Right kidney (tissue), 1 donor: ENCODE data around the gene ZC3H12A.
A peak's percentile ranks its signal among the peaks of the same experiment; 100 is the strongest.

Source experiments
- DNase-seq: peaks from one replicate; pipeline ENCODE4 v3.0.0-alpha.2; 2016

Gene ZC3H12A

GRCh38 chr1:37479255-37480124 lies 5.1 kb downstream of the ZC3H12A start:
- peak; percentile 40 for DNase-seq

DNA sequence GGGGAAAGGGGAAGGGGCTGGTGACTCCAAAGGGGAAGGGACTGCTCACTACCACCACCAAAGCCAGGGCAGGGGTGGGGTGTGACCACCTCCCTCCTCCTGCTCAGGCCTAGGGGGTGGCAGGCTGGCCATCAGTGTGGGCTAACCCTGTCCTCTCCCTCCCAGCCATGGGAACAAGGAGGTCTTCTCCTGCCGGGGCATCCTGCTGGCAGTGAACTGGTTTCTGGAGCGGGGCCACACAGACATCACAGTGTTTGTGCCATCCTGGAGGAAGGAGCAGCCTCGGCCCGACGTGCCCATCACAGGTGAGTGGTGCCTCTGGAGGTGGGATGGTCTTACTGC lies 5.7 kb downstream of the ZC3H12A start:
- no peak for DNase-seq

- DNase-seq: no peak
These were observed 6.4 kb downstream of the ZC3H12A start for GRCh38 chr1:37480581-37481288.

GRCh38 chr1:37481289-37482003 lies 7.1 kb downstream of the ZC3H12A start:
- DNase-seq: no peak

DNA sequence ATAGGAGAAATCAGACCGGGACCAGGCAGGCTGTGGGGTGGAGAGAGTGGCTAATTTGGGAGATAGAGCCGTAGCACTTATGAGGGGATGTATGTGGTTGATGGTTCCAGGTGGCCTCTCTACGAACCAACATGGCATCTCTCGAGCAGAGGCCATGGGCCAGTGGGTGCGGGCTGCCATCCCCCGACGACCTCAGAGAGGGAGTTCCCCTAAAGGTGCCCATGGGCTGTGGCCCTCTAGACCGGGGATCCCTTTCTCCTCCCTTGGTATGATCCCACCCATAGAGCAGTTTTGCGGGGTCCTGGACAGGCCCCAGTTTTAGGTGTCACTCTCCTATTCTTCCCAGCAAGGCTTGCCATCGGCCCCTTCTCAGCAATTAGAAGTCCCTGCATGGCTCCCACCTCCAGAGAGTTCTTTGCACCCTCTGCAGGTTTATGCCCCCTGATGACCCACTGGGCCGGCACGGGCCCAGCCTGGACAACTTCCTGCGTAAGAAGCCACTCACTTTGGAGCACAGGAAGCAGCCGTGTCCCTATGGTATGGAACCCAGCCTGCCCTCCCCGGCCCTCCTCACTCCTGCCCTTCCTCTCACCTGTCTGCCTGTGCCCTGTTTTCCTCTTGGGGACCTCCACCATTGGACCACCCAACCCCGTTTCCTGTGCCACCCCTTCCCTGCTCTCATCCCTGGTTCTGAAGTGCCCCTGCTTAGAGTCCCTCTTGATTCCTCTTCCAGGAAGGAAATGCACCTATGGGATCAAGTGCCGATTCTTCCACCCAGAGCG lies 7.8 kb downstream of the ZC3H12A start:
- no peak for DNase-seq

- DNase-seq: no peak
These were observed 8.7 kb downstream of the ZC3H12A start for GRCh38 chr1:37482796-37483744.

DNA sequence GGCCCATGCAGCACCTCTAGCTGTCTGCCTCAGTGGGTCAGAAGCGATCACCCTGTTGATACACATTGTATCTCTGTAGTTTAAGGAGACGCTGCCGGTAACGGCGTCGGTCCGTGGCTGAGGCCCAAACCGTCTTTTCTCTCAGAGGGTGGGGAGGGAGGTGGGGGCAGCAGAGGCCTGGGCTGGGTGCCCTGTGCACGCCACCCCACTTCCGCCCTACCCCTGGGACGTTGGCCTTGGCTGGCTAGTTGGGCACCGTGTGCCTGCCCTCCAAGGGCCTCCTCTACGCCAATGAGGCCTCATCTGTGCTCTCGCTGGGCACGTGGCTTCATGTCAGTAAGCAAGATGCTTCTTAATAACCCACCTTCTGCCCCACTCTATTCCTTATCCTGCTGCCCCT lies 9.4 kb downstream of the ZC3H12A start:
- DNase-seq: no peak

DNA sequence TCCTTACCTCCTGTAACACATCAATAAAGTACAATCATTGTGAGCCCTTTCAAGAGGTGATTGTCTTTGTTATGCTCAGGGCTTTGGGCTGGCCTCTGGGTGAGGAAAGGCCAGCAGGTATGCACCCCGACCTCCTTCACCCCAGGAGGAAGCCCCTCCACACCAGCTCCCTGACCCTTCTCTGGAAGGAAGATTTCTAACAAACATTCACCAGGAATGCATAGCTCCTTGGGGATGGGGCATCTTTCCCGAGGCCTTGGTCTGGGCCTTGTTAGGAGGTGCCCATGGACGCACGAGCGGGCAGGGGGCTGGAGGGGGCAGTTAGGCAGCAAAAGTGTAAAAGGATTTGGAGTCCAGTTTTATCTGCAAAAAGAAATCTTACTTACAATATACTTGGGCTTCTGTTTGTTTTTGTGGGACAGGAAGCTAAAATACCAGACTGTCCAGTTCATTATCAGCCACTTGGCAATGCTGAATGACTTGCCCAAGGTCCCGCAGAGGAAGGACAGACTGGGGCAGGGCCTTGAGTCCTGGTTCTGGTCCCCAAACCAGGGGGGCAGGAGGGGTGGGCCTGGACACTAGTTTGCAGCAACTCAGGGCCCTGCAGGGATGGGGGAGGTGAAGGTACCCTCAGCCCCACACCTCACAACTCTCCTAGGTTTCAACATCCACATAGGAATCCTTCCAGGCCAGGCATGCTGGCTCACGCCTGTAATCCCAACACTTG lies 10.1 kb downstream of the ZC3H12A start:
- DNase-seq: no peak

- no peak for DNase-seq
These were observed 11.7 kb downstream of the ZC3H12A start for GRCh38 chr1:37485902-37486679.

GRCh38 chr1:37486680-37487618 lies 12.6 kb downstream of the ZC3H12A start:
- peak; percentile 54 for DNase-seq

- no peak for DNase-seq
These were observed 13.2 kb downstream of the ZC3H12A start for GRCh38 chr1:37487619-37487984.

DNA sequence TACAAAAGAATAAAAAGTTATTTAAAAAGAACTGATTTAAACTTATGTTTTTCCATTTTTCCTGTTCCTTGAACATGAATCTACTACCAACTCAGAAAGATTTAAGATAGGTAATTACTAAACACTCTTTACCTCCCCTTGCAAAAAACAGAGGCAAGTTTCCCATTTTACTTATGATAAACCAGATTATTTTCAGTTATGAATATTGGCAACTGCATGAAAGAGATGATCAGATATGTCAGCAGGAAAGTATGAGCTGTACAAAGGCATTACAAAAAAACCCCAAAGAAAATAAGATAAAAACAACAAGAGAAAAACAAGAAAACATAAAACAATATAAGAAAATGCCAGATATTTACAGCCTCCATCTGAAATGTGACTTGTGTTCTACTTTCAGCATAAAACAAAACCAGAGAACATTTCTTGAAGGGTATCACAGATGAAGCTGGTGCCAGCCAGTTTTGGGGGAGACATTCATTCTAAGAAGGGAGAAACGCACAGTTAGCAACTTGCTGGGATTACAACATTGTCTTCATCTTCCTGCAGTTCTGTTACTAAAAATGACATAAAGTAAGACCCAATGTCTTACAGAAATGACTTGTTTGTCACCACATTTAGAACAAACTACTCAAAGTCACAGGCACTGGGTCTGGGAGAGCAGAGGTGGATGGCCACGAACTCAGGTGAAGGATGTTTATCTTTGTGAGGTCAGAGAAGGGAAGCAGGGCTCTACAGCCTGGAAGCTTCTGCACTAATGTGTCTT lies 19.1 kb downstream of the ZC3H12A start:
- DNase-seq: no peak

GRCh38 chr1:37495875-37496274 lies 21.5 kb downstream of the ZC3H12A start:
- no peak for DNase-seq

DNA sequence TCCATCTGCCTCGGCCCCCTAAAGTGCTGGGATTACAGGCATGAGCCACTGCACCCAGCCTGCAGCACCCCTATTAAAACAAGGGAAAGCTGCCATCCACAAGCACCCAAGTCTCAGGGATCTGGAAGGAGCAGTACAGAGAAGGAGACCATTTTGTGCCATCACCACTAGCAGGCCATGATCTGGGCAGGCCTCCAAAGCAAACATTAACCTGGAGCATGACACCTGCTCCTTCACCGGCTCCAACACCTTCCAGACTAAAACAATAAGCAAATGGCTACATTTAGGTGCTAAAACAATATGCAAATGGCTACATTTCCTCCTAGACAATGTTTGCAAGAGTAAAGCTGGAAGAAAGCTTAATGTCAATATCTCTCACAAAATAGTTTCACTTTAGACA lies 23.5 kb downstream of the ZC3H12A start:
- DNase-seq: no peak

GRCh38 chr1:37498872-37499617 lies 24.7 kb downstream of the ZC3H12A start:
- DNase-seq: no peak

DNA sequence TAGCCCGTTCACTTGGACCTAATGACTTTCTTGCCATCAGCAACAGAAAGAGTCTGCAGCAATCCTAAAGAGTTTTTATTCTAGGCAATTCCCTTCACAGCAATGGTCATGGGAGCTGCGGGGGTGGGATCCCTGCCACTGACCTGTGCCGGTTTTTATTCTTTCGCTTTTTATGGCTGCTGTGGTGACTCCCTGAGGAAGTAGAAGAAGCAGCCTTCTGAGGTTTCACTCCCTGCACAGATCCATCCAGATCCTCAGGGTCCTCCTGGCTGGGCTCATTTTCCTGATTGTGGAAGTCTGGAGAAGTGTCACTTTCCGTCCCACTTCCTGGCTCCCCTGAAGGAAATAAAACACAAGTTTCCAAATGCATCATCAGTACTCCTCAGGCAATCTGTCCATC lies 27.3 kb downstream of the ZC3H12A start:
- DNase-seq: no peak

- no peak for DNase-seq
These were observed 27.7 kb downstream of the ZC3H12A start for GRCh38 chr1:37502104-37502503.
